Stimulated activated CD4-positive, alpha-beta T cell treated with anti-CD3 and anti-CD28 coated beads, Interleukin-1b, Interleukin-23, amount 100 ng/mL, for 24 hours (primary cell): ENCODE data around the gene BMAL1.

Source experiments
- DNase-seq, 4 experiments: peaks; one replicate each; pipeline ENCODE4 v3.0.0-alpha.2; 2020; ENCODE audit warnings: low read depth in 4 of 4, low spot score in 1 of 4

BMAL1 gene

DNA sequence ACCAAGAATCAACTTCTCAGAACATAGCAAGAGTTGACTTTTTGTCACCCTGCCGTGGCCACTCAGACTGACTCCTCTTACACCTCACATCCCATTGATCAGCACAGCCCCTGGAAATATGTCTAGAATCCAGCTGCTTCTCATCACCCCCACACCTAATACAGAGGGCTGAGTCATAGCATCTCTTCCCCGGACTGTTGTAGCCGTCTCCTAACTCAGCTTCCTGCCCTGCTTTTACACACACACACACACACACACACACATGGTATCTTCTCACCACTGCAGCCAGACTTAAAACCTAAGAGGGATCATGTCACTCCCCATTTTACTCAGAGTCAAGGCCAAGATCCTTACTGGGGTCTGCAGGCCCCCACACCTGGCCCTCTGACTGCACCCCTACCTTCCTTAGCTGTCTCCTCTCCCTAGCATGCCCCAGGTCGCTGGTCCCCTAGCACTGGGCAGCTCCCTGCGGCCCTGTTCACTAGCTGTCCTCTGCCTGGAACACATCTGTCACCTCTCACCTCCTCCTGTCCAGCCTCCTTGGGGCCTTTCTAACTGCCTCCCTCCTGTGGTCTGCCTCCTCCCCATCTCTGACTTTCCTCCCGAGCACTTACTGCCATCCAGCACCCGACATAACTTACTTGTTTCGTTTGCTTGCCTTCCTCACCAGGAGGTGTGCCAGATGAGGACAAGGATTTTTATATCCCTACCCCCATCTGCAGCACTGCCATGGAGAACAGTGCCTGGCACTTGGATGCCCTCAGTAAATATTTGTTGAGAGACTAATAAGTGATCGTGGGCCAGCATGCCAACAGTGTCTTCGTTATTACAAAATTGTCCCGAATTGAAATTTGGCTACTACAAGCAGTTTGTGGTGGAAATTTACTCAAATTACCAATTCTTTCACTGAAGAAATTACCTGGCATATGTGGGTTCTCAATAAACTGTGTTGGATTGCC is 61.9 kb downstream of the BMAL1 start:
- no peak for DNase-seq

DNA sequence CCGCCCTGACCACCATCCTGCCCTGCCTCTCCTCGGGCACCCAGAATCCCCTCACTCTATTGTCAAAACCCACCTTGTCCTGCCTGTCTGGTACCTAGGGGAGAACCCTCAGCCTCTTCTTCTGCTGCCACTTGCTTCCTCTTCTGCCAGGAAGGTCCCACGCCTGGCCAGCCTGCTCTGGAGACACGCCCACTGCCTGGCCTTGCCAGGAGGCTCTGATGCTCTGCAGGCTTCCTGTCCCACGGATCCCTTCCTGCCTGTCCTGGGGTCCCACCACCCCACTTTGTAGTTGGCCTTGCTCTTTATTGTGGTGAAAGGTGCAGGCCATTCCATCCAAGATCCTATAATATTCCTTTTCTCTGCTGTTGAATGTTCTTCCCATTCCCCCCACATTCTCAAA is 63.4 kb downstream of the BMAL1 start:
- DNase-seq: no peak

DNA sequence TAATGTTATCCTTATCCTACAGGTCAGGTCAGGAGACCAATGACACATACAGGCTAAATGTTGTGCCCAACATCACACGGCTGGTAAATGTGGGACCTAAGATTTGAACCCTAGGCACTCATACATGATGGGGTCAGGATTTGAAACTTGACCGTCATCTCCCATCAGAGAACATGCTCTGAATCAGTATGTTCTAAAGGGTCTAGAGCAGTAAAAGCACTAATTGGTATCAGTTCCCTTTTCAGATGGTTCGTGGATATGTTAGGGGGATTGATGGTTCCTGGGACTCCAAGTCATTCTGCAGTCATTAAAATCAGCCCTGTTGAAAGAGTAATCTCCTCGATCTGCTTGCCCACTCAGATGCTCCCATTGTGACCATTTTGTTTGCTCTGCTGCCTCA is 65.5 kb downstream of the BMAL1 start:
- DNase-seq: no peak

DNA sequence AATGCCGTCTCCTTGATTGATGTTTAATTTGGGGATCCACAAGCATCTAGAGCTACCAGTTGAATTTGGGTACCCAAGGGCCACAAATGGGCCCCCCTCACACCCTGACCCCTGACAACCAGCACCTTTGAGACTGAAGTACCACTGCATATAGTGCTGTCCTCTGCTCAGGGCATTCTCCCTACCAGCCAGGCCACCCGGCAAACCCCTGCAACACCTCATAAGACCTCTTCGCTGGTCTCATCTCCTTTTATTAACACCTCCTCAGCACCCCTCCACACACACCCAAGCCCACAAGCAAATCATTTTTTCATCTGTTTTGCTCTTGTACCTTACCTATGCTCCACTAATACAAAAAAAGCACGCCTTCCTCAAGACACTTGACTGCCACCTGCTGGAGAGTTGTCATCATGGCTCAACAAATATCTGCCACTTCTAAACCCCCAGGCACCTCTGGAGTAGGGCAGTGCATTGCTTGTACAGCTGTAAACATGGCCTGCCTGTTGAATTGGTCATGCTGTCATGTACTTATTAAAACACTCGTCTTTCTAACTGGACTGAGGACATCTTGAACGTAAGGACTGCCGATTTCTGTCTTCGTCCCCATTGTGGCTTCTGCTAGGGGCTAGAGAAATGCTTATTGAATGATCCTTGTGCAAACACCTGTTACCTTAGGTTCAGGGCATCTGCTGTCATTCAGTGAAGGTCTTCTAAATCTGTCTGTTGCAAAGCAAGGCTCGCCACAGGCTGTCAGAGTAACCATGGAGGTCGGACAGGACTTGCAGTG is 66.5 kb downstream of the BMAL1 start:
- peak; percentile 43 to 66 (median 46) for DNase-seq

DNA sequence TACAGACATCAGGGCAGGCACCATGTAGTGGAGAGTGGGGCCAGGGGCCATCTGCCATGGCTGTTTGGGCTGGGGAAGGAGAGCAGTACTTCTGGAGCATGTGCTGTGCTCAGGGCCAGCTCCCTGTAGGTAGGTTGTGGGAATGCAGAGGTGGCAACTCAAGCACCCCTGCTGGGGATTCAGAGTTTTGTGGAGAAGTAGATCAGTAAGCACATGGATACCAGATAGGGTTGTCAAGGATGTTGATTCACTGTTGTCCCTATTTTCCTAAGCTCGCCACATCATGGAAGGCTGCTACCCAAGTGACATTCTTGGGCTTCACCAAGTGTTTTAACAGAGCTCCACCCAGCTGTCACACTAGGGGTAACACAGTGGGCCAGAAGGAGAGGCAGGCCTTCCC is 67.2 kb downstream of the BMAL1 start:
- no peak for DNase-seq

DNA sequence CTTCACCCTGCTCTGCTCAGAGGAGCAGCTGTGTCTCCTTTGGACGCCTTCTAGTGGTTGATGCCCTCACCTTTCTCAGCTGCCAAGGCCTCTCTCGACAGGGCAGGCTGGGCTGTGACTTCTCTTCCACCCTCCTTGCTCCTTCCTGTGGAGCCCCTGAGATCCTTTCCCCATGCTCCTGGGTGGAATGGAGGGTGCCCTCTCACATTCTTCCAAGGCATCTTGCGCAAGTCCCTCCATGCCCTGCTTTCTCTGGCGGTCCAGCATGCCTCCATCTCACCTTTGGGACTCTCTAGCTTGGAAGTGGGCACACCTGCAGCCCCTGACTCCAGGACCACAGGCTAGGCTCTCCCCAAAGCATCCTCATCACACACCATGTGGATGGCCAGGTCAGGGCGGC is 68.9 kb downstream of the BMAL1 start:
- DNase-seq: no peak

DNA sequence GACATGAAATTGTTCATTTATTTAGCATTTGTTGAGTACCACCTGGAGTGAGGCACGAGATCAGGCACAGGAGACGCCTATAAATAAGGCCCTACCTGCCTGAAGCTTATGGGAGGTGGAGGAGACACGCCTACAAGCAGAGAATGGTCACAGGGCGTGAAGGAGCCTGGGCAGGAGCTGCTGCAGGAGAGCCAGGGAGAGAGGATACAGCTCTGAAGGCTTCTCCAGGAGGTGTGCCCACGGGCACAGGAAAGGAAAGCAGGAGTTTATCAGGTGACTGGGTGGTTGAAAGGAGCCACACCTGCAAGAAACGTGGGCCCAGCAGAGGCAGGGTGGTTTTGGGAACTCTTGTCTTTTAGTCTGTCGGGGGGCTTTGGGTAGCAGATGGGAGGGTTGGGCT is 70.3 kb downstream of the BMAL1 start:
- no peak for DNase-seq

DNA sequence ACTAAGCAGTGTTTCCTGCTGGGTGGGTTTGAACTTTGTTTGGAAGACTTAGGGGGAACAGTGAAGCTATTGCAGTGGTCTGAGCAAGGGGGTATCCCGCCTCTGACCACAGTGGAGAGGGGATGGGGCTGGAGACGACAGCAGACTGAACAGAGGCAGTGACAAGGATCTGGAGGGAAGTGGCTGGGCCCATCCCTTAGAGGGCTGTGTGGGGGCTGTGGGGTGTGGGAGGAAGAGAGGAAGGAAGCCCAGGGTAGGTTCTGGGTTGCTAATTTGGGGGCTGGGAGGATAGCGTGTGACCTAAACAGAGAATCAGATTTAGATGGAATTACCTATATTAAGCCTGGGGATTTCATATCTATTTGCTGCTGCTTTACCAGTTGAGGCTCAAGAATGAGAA is 70.7 kb downstream of the BMAL1 start:
- no peak for DNase-seq

DNA sequence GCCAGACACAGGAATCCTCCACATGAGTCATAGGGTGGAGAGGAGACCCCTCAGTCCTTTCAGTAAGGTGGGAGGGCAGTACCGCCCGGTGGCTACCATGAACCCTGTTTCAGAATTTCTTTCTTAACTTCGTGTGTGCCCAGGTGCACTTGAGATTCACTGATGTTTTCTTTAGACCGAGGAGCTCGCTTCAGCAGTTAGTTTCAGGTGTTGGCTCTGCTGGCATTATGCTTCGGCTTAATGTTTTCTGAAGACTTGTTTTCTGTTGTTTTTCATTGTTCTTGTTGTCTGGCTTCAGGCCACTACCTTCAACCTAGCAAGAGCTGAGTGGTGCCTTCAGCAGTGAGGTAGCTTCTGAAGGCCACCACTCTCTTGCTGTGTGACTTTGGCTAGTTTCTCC is 71.5 kb downstream of the BMAL1 start:
- DNase-seq: no peak

DNA sequence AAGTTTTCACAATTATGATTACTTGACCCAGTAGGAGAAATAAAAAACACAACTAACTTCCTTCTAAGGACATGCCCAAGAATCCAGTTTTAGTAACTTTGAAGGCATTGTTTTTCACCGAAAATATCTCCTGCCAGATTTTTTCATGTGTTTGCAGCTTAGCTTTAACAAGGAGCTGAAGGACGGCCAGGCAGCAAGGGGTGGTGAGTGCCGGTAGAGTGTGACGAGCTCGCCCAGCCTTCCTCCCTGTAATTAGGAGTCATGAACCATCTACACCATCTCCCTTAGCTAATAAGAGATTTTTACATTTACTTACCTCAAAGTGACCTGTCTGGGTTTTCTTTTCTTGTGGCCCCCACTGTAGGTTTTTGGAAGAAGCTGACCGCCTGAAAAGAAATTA is 72.0 kb downstream of the BMAL1 start:
- no peak for DNase-seq

DNA sequence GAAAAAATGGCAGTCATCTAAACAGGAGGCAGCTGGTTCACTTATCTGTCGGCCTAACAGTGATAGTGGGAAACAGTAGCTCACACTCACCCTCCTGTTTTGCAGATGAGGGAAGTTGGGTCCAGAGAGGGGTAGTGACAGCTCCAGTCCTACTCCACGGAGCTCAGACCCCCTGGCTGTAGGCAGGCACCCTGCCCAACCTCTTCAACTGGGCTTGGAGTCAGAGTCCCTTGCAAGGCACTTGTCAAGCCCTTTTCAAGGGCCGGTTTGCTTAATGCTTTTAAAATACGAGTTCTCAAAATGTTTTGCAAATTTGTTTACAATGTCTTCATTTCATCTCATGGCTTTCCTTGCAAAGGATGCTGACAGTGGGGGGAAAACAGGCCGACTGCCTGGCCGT is 75.1 kb downstream of the BMAL1 start:
- DNase-seq: no peak

DNA sequence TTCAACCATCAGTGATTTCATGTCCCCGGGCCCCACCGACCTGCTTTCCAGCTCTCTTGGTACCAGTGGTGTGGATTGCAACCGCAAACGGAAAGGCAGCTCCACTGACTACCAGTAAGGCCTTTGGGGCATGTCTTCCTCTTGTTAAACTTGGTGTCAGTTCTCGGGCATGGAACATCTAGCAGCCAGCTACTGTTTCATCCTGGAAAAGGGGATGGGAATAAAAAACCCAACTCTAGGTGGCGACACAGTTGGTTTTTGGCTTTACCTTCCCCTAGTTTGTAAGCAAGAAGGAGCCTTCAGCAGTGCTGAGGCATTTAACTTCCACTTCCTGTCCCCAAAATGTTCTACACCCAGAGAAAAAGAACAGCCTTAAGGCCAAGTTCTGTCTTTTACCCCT is 76.7 kb downstream of the BMAL1 start:
- DNase-seq: no peak

DNA sequence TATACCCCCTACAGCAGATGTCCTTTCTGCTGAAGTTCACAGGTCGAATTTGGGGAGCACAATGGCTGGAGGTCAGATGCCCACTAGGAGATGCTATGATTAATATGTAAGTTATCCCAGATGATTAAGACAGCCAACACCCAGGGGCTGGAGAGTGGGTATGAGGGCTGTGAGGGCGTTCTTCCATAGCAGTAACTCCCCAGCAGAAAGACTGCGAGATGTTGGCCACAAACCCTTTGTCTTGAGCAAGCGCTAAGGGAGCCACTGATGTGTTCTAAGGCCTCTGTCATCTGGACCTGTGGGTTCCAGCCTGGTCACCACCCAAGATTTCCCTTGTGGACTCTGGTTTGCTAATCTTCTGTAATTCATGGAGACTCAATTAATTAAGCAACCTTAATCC is 77.6 kb downstream of the BMAL1 start:
- no peak for DNase-seq

DNA sequence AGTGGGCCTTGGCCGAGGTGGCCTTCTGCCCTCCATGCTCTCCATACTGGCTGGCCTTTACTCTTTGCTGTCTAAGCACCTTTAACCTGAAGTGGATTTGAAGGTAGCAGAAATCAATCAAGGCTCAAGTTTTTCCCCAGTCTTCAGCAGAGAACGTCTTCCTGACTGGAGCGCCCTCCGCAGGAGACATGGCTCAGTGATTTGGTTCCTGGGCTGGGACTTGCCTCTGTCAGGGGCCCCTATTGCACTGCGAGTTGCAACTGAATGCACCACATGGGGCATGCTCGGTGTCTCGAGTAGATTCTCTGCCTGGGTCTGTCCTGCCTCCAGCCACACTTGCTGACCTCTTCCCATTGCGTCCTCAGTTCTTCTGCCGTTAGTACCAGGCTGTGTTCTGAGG is 79.6 kb downstream of the BMAL1 start:
- no peak for DNase-seq

DNA sequence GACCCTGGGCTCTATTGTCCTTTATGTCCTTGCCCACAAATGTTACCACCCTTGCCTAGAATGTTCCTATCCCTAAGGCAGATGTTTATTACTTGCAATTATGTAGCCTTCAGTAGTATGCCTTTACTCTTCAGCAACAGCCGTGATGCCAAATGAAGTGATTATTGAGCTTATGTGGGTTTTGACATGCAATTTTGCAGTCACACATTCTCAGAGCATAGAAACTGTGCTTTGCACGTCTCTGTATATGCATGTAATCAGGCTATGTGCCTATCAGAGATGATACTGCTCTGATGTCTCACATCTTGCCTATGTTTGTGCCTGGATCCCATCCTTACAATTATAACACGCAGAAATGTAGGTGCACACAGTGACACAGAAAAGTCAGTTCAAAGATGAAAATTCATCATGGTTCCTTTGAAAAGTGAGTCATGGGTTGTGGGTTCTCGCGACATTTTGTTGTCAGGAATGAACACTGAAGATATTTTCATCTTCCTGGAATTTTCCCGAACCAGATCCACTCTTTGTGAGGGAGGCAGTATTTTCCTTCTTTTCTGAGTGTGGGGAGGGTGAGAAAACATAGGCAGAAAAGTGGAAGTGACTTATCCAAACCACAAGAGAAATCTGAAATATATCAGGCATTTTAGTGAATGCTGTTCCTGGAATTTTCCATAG is 81.1 kb downstream of the BMAL1 start:
- DNase-seq: no peak

DNA sequence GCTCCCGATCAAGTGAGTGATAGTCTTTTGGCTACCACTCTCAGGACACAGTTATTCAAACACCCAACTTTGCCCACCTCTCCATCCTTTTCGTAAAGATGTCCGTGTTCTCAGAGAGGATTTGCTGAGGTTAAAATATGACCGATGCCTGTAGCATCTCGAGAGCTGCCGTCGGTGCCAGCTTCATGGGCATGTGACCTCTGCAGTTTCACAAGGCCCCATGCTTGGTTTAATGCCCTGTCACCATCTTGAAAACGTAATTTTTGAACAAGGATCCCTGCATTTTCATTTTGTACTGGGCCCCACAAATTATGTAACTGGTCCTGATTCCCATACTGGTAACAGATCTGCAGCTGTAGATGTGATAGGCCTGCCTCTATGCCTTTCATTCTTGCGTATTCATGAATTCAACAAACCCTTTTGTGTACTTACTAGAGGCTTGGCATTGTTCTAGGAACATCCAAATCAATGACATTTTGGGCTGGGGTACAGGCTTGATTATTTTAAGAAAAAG is 85.1 kb downstream of the BMAL1 start:
- DNase-seq: no peak

DNA sequence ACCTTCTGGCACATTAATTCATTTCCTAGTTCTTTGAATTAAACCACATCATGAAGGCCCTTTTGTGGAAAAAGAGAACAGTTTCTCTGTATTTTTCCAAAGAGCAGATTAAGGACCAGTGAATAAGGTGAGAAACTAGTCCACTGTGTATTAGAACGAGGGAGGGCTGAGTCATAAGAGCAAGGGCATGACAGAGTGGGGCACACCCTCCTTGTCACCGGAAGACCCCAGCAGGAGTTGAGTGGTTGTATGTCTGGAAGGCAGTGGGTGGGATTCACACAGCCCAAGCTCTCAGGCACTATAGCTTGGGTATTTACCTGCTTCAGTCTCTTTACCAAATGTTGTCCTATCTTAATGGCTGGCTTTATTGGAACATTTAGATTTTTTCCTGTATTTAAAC is 86.8 kb downstream of the BMAL1 start:
- DNase-seq: no peak

DNA sequence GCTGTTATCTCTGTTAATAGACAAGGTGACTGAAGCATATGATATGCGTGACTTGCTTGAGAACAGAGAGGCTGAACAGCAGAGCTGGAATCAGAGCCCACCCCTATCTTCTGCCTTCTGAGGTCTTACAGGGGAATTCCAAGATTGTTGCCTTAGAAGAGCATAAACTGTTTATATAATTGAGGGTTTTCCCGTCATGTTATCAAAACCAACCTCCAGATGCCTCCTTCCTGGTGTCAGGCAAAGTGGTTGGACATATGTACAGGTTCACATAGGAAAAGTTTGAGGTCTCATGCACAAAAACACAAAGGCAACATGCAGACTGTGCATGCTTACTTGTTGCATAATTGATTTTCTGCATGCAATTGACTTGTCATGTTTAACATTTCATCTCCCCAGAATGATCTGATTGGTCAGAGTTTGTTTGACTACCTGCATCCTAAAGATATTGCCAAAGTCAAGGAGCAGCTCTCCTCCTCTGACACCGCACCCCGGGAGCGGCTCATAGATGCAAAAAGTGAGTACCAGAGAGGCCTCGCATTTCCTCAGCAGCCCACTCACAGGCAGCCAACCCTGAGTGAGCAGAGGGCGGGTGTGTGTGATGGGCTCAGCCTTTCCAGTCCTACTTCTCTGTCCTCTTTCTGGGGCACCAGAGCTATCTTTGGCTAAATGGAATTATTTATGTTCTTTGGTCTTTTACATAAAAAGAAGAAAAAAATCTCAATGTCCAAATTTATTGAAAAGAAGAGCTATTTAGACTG is 88.9 kb downstream of the BMAL1 start:
- DNase-seq: no peak

DNA sequence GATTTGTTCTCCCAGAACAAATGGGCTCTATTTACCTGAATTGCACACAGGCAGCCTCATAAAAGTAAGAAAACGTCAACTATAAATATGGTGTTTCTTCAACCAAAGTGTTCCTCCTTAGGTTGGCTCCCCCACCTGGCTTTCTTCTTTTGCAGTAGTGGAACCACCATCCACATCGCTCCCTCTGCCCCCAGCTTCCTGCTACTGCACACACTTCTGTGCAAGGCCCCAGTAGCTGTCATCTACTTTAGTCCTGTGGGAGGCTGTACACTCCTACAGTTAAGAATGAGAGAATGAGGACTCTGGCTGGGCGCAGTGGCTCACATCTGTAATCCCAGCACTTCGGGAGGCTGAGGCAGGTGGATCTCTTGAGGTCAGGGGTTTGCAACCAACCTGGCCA is 89.5 kb downstream of the BMAL1 start:
- DNase-seq: no peak

DNA sequence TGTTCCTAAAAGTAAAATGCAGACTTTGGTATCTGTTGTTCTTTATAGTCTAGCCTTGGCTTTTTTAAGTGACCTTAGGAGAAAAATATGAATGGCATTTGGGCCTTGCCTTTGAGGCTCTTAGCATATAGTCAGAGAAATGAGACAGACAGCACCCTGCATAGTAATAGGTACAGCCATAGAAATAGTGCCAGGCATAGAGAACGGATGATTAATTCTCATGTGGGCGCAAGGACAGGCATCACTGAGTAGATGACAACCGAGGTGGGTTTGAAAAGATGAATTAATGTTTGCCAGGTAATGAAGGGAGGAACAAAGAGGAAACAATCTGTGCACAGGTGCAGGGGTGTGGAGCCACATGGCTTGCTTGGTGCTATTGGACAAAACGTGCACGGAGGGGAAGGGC is 90.5 kb downstream of the BMAL1 start:
- DNase-seq: no peak

DNA sequence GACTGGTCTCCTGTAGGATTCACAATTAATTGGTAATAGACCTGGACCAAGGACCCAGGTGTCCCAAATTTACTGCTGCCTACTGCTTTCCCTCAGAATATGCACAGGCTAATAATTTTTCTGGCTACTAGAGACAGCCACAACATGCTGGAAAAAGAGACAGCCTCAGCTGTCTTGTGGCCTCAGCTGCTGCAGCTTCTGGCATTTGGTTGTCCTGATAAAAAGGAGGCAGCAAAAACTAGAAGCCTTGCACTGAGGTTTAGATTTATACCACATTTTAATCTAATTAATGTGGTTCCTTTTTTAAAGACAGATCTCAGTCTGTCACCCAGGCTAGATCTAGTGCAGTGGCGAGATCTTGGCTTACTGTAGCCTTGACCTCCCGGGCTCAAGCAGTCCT is 95.6 kb downstream of the BMAL1 start:
- no peak for DNase-seq
